Endometrium (tissue), 2 donors: ENCODE results near the gene ATL1.
"Not testable (repeated sequence)": the region's sequence is repeated elsewhere in the genome, so short reads cannot be mapped to it uniquely, and the experiment has no call there.

Experiments
- FAIRE-seq: peaks from 2 replicates; lab custom pipeline; 2012; peaks lifted over from hg19 to GRCh38; lab: Jason Lieb, UNC
- donor health status: control.
- donor health status: control.

ATL1 gene

GRCh38 chr14:50659327-50659974, 99.5 kb downstream of the ATL1 start:
- FAIRE-seq, result no peak

GRCh38 chr14:50664579-50664978, 104.6 kb downstream of the ATL1 start:
- FAIRE-seq, result not testable (repeated sequence)

DNA sequence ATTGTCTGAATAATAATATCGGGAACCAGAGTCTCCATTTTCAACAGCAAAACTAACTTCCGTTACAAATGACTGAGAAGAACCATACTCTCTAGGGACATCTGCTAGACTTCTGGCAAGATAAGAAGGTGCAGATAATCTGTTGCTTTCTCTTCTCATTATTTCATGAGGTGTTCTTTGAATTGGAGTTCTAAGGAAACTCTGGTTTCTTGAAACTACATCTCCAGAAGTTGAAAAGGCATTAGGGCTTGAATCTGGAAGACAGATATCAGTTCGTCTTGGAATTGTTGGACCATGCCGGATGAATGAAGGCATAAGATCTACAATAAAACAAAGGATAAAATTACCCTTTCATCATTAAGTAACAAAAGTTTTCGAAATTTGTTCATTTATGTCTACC, 105.4 kb downstream of the ATL1 start:
- not testable (repeated sequence) for FAIRE-seq

DNA sequence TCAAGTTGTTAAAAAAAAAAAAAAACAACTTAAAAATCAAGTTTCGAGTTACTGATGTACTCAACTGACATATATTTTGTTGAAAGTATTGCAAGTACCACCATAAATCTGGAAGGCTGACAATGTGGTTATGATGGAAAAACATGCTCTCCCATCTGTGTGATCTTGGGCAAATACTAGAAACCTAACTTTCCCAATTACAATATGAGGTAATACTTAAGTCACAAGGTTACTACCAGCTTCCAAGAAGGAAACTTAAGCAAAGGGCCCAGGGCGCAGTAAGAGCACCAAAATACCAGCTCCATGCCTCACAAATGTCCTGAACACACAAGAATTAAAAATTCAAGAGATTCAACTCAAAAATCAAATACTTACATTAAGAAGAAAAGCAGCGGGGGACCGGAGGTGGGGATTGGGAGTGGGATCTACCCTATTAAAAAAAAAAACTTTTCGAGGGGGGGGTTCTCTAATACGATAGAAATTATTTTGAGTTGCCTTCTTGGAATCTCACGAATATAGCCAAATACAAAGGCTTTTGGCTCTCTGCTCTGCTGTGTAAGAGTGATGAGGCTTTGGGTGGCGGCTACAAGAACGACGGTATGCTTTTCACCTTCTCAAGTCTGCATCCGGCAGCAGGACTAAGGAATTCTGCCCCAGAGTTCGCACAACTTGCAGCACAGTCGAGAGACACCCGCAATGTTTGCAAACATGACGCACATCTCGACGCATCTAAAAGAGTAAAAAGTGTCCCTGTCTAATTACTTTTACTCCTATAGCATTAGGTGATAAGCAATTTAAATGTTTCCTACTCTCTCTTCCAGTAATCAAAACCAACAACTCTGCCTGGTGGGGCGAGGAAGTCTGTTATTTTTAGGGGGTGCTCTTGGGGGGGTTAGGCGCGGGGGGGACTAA, 107.1 kb downstream of the ATL1 start:
- no peak for FAIRE-seq

DNA sequence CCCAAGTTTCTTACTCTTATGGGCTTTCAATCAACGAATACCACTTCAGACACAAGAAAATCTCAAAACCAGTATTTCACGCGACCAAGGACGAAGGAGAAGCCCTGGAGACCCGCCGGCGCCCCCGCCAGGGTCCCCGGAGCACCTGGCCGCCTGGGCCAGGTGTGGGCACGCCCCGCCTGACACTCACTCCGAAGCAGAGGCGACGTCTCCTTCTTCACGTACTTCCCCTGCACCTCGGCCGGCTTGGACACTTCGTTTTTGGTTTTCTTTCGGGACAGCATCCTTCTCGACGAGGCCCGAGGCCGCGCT, 107.7 kb downstream of the ATL1 start:
- FAIRE-seq, result no peak

- FAIRE-seq, result no peak
Measured at GRCh38 chr14:50667996-50668825, 108.3 kb downstream of the ATL1 start, which contains the start of gene SAV1. TSS of gene SAV1 (minus strand) at chr14:50668306. CDS start at chr14:50667967, 339 bp downstream.

DNA sequence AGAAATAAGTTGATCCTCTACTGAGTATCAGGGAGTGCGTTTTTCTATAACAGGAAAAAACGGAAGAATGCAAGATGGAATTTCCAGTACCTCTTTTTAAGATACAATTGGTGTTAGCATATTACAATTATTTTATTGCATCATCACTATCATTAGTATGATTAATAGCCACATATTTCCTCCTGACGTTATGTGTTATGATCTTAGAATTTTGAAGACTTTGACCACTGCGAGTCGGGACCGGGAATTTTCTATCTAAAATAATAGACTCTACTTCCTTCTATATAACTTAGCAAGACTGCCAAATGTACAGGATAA, 108.8 kb downstream of the ATL1 start:
- FAIRE-seq, result no peak

DNA sequence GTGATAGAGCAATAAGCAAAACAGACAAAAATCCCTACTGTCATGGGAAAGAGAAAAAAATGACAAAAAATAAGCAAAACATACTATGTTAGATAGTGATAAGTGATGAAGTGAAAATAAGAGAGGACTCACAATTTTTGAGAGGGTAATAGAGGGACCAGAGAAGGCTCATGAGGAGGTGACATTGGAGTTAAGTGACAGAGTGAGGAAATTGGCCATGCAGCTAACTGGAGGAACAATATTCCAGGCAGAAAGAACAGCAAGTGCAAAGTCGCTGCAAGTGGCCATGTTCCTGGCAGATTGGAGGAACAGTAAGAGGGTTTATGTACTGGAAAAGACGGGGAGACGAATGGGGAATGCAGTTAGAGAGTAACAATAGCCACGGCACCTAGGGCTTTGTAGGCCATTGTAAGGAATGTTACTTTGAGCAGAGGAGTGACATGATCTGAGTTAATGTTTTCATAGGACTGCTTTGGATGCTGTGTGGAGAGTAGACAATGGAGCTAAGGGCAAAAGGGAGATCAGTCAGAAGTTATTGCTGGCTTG, 109.6 kb downstream of the ATL1 start:
- no peak for FAIRE-seq

DNA sequence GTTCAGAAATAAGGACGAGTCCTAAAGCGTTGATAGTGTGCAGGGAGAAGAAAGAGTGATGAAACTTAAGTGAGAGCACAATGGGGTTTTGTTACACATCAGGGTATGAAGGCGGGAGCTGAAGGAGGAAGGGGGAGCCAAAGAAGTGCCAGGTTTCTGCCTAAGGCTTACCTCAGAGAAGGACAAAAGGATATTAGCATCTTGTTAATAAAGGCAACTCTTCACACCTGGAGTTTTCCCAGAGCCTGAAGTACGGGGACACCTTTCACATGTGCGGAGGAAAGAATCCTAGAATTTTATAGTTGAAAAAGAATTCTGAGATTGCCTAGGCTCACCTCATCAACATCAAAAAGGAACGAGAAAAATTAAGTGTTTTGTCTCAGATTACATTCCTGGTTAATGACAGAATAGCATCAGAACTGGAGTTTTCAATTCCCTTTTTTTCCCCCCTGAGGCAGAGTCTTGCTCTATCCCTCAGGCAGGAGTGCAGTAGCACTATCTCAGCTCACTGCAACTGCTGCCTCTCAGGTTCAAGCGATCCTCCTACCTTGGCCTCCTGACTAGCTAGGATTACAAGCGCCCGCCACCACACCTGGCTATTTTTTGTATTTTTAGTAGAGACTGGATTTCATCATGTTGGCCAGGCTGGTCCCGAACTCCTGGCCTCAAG, 110.4 kb downstream of the ATL1 start:
- FAIRE-seq, result no peak

DNA sequence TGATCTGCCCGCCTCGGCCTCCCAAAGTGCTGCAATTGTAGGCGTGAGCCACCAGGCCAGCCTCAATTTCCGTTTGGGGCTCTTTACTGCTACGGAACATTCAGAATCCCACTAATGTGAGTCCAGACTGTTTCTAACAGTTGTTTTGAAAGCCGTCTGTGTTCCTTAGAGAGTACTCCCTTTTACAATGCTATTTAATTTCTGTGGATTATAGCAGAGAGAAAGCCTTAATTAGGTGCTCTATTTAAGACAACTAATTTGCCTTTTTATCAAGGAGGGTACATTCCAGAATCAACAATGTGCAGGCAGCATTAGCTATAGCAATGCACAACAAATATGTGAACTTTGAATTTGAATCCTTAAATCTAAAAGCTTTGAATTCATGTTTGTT, 110.9 kb downstream of the ATL1 start:
- FAIRE-seq, result no peak

GRCh38 chr14:50675597-50675996, 115.7 kb downstream of the ATL1 start:
- no peak for FAIRE-seq

- FAIRE-seq, result no peak
Measured at GRCh38 chr14:50676814-50677516, 117.0 kb downstream of the ATL1 start.

DNA sequence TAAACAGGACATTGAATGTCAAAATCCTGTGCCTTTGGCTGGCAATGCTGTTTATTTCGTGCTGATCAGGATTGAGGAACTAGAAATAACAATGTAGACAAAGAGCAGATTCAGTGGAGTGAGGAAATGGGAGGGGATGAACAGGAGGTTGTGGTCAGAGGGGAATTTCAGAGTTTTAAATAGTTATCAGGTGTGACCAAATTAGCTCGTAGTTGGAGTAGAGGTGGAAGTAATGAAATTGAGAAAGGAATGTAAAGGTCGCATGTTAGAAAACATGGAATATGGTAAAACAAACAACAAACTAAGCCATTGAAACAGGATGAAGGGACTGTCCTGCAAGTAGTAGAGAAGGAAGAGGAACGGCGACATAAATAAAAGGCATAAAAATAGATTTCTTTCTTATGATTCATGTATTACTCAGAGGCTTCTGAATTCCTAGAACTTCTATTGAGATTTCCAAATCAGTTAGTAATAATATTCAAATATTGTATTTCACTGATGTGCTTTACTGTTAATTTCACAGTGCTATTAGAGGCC, 117.7 kb downstream of the ATL1 start:
- no peak for FAIRE-seq

DNA sequence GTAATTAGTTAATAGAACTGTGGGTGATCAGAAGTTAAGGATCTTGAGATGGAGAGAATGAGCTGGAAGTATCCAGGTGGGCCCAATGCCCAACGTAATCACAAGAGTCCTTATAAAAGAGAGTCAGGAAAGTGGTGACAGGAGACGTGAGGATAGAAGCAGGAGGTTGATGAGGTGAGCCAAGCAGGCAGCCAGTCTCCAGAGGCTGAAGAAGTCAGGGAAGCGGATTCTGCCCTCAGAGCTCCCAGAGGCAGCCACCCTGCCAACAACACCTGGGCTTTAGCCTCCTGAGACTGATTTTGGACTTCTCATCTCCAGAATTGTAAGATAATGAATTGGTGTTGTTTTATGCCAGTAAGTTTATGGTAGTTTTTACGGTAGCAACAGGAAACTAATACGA, 118.2 kb downstream of the ATL1 start:
- no peak for FAIRE-seq

DNA sequence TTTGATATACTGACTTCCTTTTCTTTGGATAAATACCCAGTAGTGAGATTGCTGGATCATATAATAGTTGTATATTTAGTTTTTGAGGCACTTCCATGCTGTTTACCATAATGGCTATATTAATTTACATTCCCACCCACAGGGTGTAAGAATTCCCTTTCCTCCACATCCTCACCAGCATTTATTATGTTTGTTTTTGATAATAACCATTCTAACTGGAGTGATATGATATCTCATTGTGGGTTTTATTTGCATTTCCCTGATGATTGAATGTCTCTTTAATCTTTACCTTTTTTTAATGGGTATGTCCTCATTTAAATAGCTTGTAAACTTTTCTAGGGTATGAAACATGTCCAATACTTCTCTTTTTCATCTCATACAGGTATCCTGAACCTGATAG, 119.7 kb downstream of the ATL1 start:
- FAIRE-seq, result no peak
